T-helper 1 cell treated with Interleukin-12 subunit alpha and Interleukin-12 subunit beta and Interleukin-4 antibody, amounts not matched to agents 30 ng/mL and 1 ng/mL, for 36 hours (primary cell): Measurements from ENCODE around the gene CUL9. TPM values are rescaled to one million over a fixed set of nuclear protein-coding genes. Genes with fewer than 3 reads are reported as not detected.

Experiments
- intact Hi-C: fragments of 100-400 bp; cut with micrococcal nuclease; formaldehyde crosslinking; loops from one replicate; pipeline ENCODE4 v1.15.1; 2024
- total RNA-seq: library from RNA; stranded (reverse); gene quantifications from 2 replicates; pipeline ENCODE4 v1.2.3, GENCODE V29; 2022

CUL9 gene
- total RNA-seq, 1 donor from 2014 or later = 55.1 TPM

- intact Hi-C loops = no loop called here
Measured at GRCh38 chr6:43269273-43270007, 87.4 kb downstream of the CUL9 start.

GRCh38 chr6:43271103-43271815 lies 89.3 kb downstream of the CUL9 start:
- intact Hi-C loops = no loop called here

- intact Hi-C loops = no loop called here
Measured at GRCh38 chr6:43271944-43272343, 89.9 kb downstream of the CUL9 start.

GRCh38 chr6:43273707-43274106 lies 91.7 kb downstream of the CUL9 start:
- intact Hi-C loops = no loop called here

Other genes starting within 250 kb of the CUL9 start
- 0.71 and 1.3 TPM in 2 replicates for gene GNMT, start 221.4 kb upstream of the CUL9 start, total RNA-seq
- 24.0 and 24.2 TPM in 2 replicates for gene PEX6, start 203.0 kb upstream of the CUL9 start, total RNA-seq
- gene PPP2R5D, start 197.6 kb upstream of the CUL9 start, total RNA-seq = 58.3 and 59.4 TPM in 2 replicates
- 56.0 and 57.1 TPM in 2 replicates for gene MEA1, start 168.2 kb upstream of the CUL9 start, total RNA-seq
- gene KLHDC3, start 167.9 kb upstream of the CUL9 start, total RNA-seq = 62.5 and 67.0 TPM in 2 replicates
- 78.1 and 81.4 TPM in 2 replicates for gene RRP36, start 160.6 kb upstream of the CUL9 start, total RNA-seq
- gene CUL7, start 128.3 kb upstream of the CUL9 start, total RNA-seq = 12.0 and 13.0 TPM in 2 replicates
- 52.2 and 54.6 TPM in 2 replicates for gene MRPL2, start 122.8 kb upstream of the CUL9 start, total RNA-seq
- gene KLC4, start 122.6 kb upstream of the CUL9 start, total RNA-seq = 16.1 and 17.6 TPM in 2 replicates
- gene PTK7, start 105.9 kb upstream of the CUL9 start, total RNA-seq = 1.4 and 1.7 TPM in 2 replicates
- gene SRF, start 10.9 kb upstream of the CUL9 start, total RNA-seq = 58.7 and 59.6 TPM in 2 replicates
- gene DNPH1, start 47.3 kb downstream of the CUL9 start, total RNA-seq = 68.5 and 71.2 TPM in 2 replicates
- gene TTBK1, start 61.3 kb downstream of the CUL9 start, total RNA-seq = 1.3 TPM in 2 replicates
- gene SLC22A7, start 116.1 kb downstream of the CUL9 start, total RNA-seq = not detected in 2 replicates
- gene CRIP3, start 126.6 kb downstream of the CUL9 start, total RNA-seq = 0.27 TPM in 1 of 2 replicates, not detected in the other
- 12.0 and 12.1 TPM in 2 replicates for gene ZNF318, start 187.5 kb downstream of the CUL9 start, total RNA-seq
- 52.3 and 54.5 TPM in 2 replicates for gene ABCC10, start 245.3 kb downstream of the CUL9 start, total RNA-seq